H1 (cell line): Measurements from ENCODE around the gene ATP6V0A1. TPM values are rescaled to one million over a fixed set of nuclear protein-coding genes. Genes with fewer than 3 reads are reported as not detected.

Experiments
- EGR1 ChIP-seq: IDR thresholded peaks from 2 replicates; pipeline ENCODE4 v1.6.1; 2011; ENCODE audit warnings: low read depth, low read length, borderline replicate concordance
- GTF2F1 ChIP-seq: IDR thresholded peaks from 2 replicates; pipeline ENCODE4 v1.6.1; 2012; ENCODE audit warnings: low read depth, low read length, improper control_type of control experiment, borderline replicate concordance
- TBP ChIP-seq: IDR thresholded peaks from 2 replicates; pipeline ENCODE4 v1.6.1; 2011; ENCODE audit warnings: low read depth, low read length, improper control_type of control experiment
- polyA plus RNA-seq, 7 experiments: library from polyadenylated mRNA; depleted of rRNA in 3 of 7; stranded (reverse) in 5 of 7; unstranded in 2 of 7; fragments of >200 nt in 5 of 7; fragments of 200-250 nt in 2 of 7; gene quantifications; 1 replicate in 5 of 7; 2 replicates in 1 of 7; 4 replicates in 1 of 7; pipeline versions ENCODE4 v1.2.1 to v1.2.3, GENCODE V29; 2011 to 2013; ENCODE audit warnings: missing spikeins in 2 of 7, mixed read lengths in 2 of 7
- total RNA-seq: library from RNA; stranded (reverse); fragmentation: NEBNext Ultra II Directional; extraction: Animal tissue kit (Norgen Biotek cat#: 25700); gene quantifications from 2 replicates; pipeline ENCODE4 v1.2.1, GENCODE V29; 2021
- TF ChIP-seq, protein P1 (sequence below), 3 experiments: IDR thresholded peaks; 1 replicate in 2 of 3; 2 replicates in 1 of 3; pipeline versions ENCODE4 v1.5.1 to v1.6.1; 2011; ENCODE audit warnings: low read length in 3 of 3, mild to moderate bottlenecking in 3 of 3, inconsistent platforms in 2 of 3, low read depth in 1 of 3, moderate library complexity in 1 of 3; ENCODE audit not compliant: insufficient read depth in 1 of 3; ENCODE audit errors: control extremely low read depth in 1 of 3

Gene ATP6V0A1
- total and polyA plus RNA-seq, 2 of the 8 experiments (the other 6 are each of a cell fraction or from before 2014, with no cell fraction given), result 55.3 to 63.4 TPM

DNA sequence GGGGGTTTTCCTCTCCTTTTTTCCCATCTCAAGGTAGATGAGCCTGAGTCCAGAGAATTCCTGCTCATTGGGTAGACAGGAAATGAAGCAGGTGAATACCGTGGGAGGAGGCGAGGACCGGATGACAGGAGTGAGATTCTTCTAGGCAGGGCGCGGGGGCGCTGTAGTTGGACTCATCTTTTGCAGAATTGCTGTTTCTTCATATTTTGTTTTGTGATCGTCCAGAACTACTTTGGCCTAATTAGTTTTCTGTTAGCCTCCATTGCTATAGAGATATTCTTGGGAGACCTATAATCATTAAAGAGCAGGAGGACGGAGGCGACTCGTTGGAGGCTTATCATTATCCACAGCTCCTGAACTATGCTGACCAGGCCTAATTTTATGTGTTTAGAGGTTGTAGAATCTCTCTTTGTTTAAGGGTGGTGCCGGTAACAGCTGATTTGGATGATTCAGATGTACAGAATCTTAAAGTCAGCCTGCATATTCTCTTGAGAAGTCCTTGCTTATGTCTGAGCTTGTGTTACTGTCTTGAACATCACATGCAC is 650 bp downstream of the ATP6V0A1 start (continued):
- TF ChIP-seq, protein P1, sequence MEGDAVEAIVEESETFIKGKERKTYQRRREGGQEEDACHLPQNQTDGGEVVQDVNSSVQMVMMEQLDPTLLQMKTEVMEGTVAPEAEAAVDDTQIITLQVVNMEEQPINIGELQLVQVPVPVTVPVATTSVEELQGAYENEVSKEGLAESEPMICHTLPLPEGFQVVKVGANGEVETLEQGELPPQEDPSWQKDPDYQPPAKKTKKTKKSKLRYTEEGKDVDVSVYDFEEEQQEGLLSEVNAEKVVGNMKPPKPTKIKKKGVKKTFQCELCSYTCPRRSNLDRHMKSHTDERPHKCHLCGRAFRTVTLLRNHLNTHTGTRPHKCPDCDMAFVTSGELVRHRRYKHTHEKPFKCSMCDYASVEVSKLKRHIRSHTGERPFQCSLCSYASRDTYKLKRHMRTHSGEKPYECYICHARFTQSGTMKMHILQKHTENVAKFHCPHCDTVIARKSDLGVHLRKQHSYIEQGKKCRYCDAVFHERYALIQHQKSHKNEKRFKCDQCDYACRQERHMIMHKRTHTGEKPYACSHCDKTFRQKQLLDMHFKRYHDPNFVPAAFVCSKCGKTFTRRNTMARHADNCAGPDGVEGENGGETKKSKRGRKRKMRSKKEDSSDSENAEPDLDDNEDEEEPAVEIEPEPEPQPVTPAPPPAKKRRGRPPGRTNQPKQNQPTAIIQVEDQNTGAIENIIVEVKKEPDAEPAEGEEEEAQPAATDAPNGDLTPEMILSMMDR (IDR thresholded peaks at IDR 0.05; ENCODE audit: control extremely low read depth in 1 of 3, insufficient read depth in 1 of 3, low read depth in 1 of 3, low read length in 3 of 3), result peak in 2 of 3 experiments; percentile 30 to 45; a peak in 2 of 4 replicates
- TF ChIP-seq EGR1 (0 out of 2 replicates have a peak, but pooled peaks have one; percentile 16), TBP (no peak), GTF2F1 (no peak)
